ENCODE data around the gene TMEM17. TPM values are rescaled to one million over a fixed set of nuclear protein-coding genes. Genes with fewer than 3 reads are reported as not detected.

Gene TMEM17
- total and polyA plus RNA-seq, 2 of the 13 experiments (the other 11 are each of a cell fraction or from before 2014, with no cell fraction given): 0.22 to 0.50 TPM

- no peaks in the 10 kb centered on the region for H3K36me3 ChIP-seq (replicated peaks in 1 of 2; ENCODE audit: control insufficient read depth in 1 of 2, insufficient read depth in 2 of 2, low read length in 2 of 2)
- peaks cover 21% of the 10 kb centered on the region for H3K4me1 ChIP-seq (ENCODE audit: insufficient read depth, low read length)
- peak overlapping the region; percentile 8 to 30 (median 28); a peak in 3 of 6 replicates for H3K4me3 ChIP-seq (replicated peaks in 1 of 3; ENCODE audit: insufficient read depth in 1 of 3, low read depth in 2 of 3, low read length in 3 of 3)
- H3K9me3 ChIP-seq (ENCODE audit: low read length): no peaks in the 10 kb centered on the region
- H3K4me2 ChIP-seq (ENCODE audit: low read depth, low read length): peak overlapping the region; percentile 53
- H2AFZ ChIP-seq (ENCODE audit: low read length): no peak overlapping the region
- no peaks in the 10 kb centered on the region for H4K20me1 ChIP-seq (ENCODE audit: insufficient read depth, low read length)
- ChIA-PET CTCF (ENCODE audit: low intra/inter-chr PET ratio, low total read pairs) (no interaction called here), POLR2A (interaction anchor here (0.9 to 1.4 kb wide), 2 partner anchors 20 to 64 kb away, joined by 4 to 5 read pairs; no protein-coding TSS in a partner anchor)
- intact Hi-C loops (cut with micrococcal nuclease; ENCODE audit: unreplicated experiment): no loop called here
- H3K27me3 ChIP-seq (ENCODE audit: control insufficient read depth in 1 of 2, insufficient read depth in 2 of 2, low read length in 2 of 2): no peaks in the 10 kb centered on the region
- 84% methylated on average over 3 of the region's 3 CpGs for WGBS (ENCODE audit: low lambda C conversion rate)
- ATAC-seq: no peak
- TF ChIP-seq ZFY (CRISPR knock-in tag; IDR thresholded peaks at IDR 0.05): 0 out of 2 replicates have a peak, but pooled peaks have one; percentile 4
- TF ChIP-seq IKZF1 (IDR thresholded peaks at IDR 0.05): no peak
- peak; percentile 1; the same call in 1 of the 2 replicates for TF ChIP-seq ZBTB14 (CRISPR knock-in tag; IDR thresholded peaks at IDR 0.05)
- TF ChIP-seq ZFP90 (CRISPR knock-in tag; IDR thresholded peaks at IDR 0.05; ENCODE audit: borderline replicate concordance): 0 out of 2 replicates have a peak, but pooled peaks have one; percentile 4
- TF ChIP-seq ZSCAN20 (CRISPR knock-in tag; IDR thresholded peaks at IDR 0.05; ENCODE audit: borderline replicate concordance): no peak
- FAIRE-seq: no peak
- H3K79me2 ChIP-seq (ENCODE audit: insufficient read depth, low read length): no peaks in the 10 kb centered on the region
- TSS peak; percentile 64 for BruUV-seq (replicated peaks)
- H3K9ac ChIP-seq (ENCODE audit: insufficient read depth, low read depth, low read length): peak overlapping the region; percentile 53
- DNase-seq (ENCODE audit: low spot score): no peak
- in situ Hi-C loops (cut with HindIII; ENCODE audit: extremely low pct_ligation_motif_present, low pct_unique_long_range_greater_than_20kb): no loop called here
- peak overlapping the region; percentile 16 for H3K27ac ChIP-seq (ENCODE audit: extremely low read length, insufficient read depth, low read length)
Observed at GRCh38 chr2:62506421-62506750, 391 bp upstream of the TMEM17 start.

- Histone ChIP-seq H4K20me1 (ENCODE audit: insufficient read depth, low read length) (no peaks in the 10 kb centered on the region), H2AFZ (ENCODE audit: low read length) (no peak overlapping the region), H3K36me3 (replicated peaks in 1 of 2; ENCODE audit: control insufficient read depth in 1 of 2, insufficient read depth in 2 of 2, low read length in 2 of 2) (no peaks in the 10 kb centered on the region), H3K4me2 (ENCODE audit: low read depth, low read length) (no peak overlapping the region), H3K27me3 (ENCODE audit: control insufficient read depth in 1 of 2, insufficient read depth in 2 of 2, low read length in 2 of 2) (no peaks in the 10 kb centered on the region), H3K9me3 (ENCODE audit: low read length) (no peaks in the 10 kb centered on the region), H3K79me2 (ENCODE audit: insufficient read depth, low read length) (no peaks in the 10 kb centered on the region), H3K9ac (ENCODE audit: insufficient read depth, low read depth, low read length) (no peak overlapping the region), H3K27ac (ENCODE audit: extremely low read length, insufficient read depth, low read length) (no peak overlapping the region), H3K4me1 (ENCODE audit: insufficient read depth, low read length) (peaks cover 30% of the 10 kb centered on the region), H3K4me3 (replicated peaks in 1 of 3; ENCODE audit: insufficient read depth in 1 of 3, low read depth in 2 of 3, low read length in 3 of 3) (no peak overlapping the region)
- DNase-seq (ENCODE audit: low spot score) (no peak), ATAC-seq (no peak), FAIRE-seq (no peak)
- TF ChIP-seq NPAS2 (CRISPR knock-in tag; IDR thresholded peaks at IDR 0.05; ENCODE audit: borderline replicate concordance) (no peak), FOSL1 (CRISPR knock-in tag; IDR thresholded peaks at IDR 0.05; ENCODE audit: borderline replicate concordance) (no peak), KLF9 (CRISPR knock-in tag; IDR thresholded peaks at IDR 0.05; ENCODE audit: low read depth) (no peak), NR2F2 (IDR thresholded peaks at IDR 0.05; ENCODE audit: borderline replicate concordance, low read depth) (no peak), RBFOX2 (IDR thresholded peaks at IDR 0.05; ENCODE audit: low read depth, low read length) (no peak), ZBTB34 (CRISPR knock-in tag; IDR thresholded peaks at IDR 0.05) (no peak), GPN1 (CRISPR knock-in tag; IDR thresholded peaks at IDR 0.05; ENCODE audit: borderline replicate concordance) (no peak), GTF3A (CRISPR knock-in tag; conservative IDR thresholded peaks at IDR 0.05) (no peak)
- POLR2A ChIA-PET: no interaction called here
- CTCF ChIA-PET (ENCODE audit: low intra/inter-chr PET ratio, low total read pairs): no interaction called here
- BruUV-seq (replicated peaks): no TSS peak
- WGBS (ENCODE audit: low lambda C conversion rate): 96% methylated on average over 18 of the region's 18 CpGs
- intact Hi-C loops (cut with micrococcal nuclease; ENCODE audit: unreplicated experiment): no loop called here
- in situ Hi-C loops (cut with HindIII; ENCODE audit: extremely low pct_ligation_motif_present, low pct_unique_long_range_greater_than_20kb): no loop called here
Observed at GRCh38 chr2:62505109-62505749, 766 bp downstream of the TMEM17 start.
